HepG2 (cell line): ENCODE results near the gene TSPAN17. TPM values are rescaled to one million over a fixed set of nuclear protein-coding genes. Genes with fewer than 3 reads are reported as not detected.

Experiments used
- CBX5 ChIP-seq: sonication (generic); formaldehyde crosslinking; IDR thresholded peaks from 2 replicates; pipeline ENCODE4 v1.4.0; 2020; ENCODE audit warnings: missing genetic modification reagents, borderline replicate concordance
- CEBPG ChIP-seq: IDR thresholded peaks from 2 replicates; pipeline ENCODE4 v1.6.1; 2016
- GMEB2 ChIP-seq: IDR thresholded peaks from 2 replicates; pipeline ENCODE4 v1.6.1; 2016; ENCODE audit warnings: missing biosample characterization, missing genetic modification reagents, low read depth
- HNRNPL ChIP-seq: fragments of 200-400 bp; formaldehyde crosslinking; IDR thresholded peaks from 2 replicates; pipeline ENCODE4 v1.6.1; 2017; ENCODE audit warnings: mild to moderate bottlenecking, low read depth, low read length
- JUNB ChIP-seq: sonication (generic); formaldehyde crosslinking; IDR thresholded peaks from 2 replicates; pipeline ENCODE4 v1.8.0; 2022; ENCODE audit warnings: missing genetic modification reagents, mild to moderate bottlenecking, borderline replicate concordance
- MAZ ChIP-seq, 2 experiments: sonication (generic) in 1 of 2; formaldehyde crosslinking in 1 of 2; IDR thresholded peaks; 2 replicates each; pipeline versions ENCODE4 v1.5.0 to v1.6.1; 2012 to 2020; ENCODE audit warnings: low read depth in 2 of 2, mild to moderate bottlenecking in 2 of 2, borderline replicate concordance in 1 of 2, improper control_type of control experiment in 1 of 2, low read length in 1 of 2, missing genetic modification reagents in 1 of 2, moderate library complexity in 1 of 2
- RARG ChIP-seq: sonication (generic); formaldehyde crosslinking; IDR thresholded peaks from 2 replicates; pipeline ENCODE4 v1.4.0; 2020; ENCODE audit warnings: low read depth, mild to moderate bottlenecking, missing genetic modification reagents
- REL ChIP-seq: sonication (generic); formaldehyde crosslinking; conservative IDR thresholded peaks from 2 replicates; pipeline ENCODE4 v1.8.0; 2022; ENCODE audit warnings: mild to moderate bottlenecking, missing genetic modification reagents, moderate library complexity
- TBP ChIP-seq: sonication (generic); formaldehyde crosslinking; IDR thresholded peaks from 2 replicates; pipeline ENCODE4 v1.5.0; 2020; ENCODE audit warnings: missing genetic modification reagents
- TRIM24 ChIP-seq: sonication (generic); formaldehyde crosslinking; IDR thresholded peaks from 2 replicates; pipeline ENCODE4 v1.8.0; 2022; ENCODE audit warnings: mild to moderate bottlenecking, missing genetic modification reagents
- ZFP90 ChIP-seq: sonication (generic); formaldehyde crosslinking; IDR thresholded peaks from 2 replicates; pipeline ENCODE4 v1.8.0; 2022; ENCODE audit warnings: missing genetic modification reagents, mild to moderate bottlenecking, inconsistent platforms, borderline replicate concordance
- ZNF142 ChIP-seq: sonication (generic); formaldehyde crosslinking; IDR thresholded peaks from 2 replicates; pipeline ENCODE4 v1.4.0; 2020; ENCODE audit warnings: missing genetic modification reagents
- ZNF264 ChIP-seq: sonication (generic); formaldehyde crosslinking; IDR thresholded peaks from 2 replicates; pipeline ENCODE4 v1.4.0; 2020; ENCODE audit warnings: missing genetic modification reagents
- ZNF275 ChIP-seq: sonication (generic); formaldehyde crosslinking; IDR thresholded peaks from 2 replicates; pipeline ENCODE4 v1.8.0; 2022; ENCODE audit warnings: missing genetic modification reagents, mild to moderate bottlenecking, inconsistent platforms, borderline replicate concordance
- ZNF563 ChIP-seq: sonication (generic); formaldehyde crosslinking; IDR thresholded peaks from 2 replicates; pipeline ENCODE4 v1.8.0; 2022; ENCODE audit warnings: mild to moderate bottlenecking, moderate library complexity, missing genetic modification reagents
- ZNF776 ChIP-seq: sonication (generic); formaldehyde crosslinking; IDR thresholded peaks from 2 replicates; pipeline ENCODE4 v1.4.0; 2020; ENCODE audit warnings: mild to moderate bottlenecking, missing genetic modification reagents
- ZNF788 ChIP-seq: sonication (generic); formaldehyde crosslinking; IDR thresholded peaks from 2 replicates; pipeline ENCODE4 v1.5.0; 2020; ENCODE audit warnings: mild to moderate bottlenecking, missing genetic modification reagents, borderline replicate concordance
- polyA plus RNA-seq, 8 experiments: library from polyadenylated mRNA; depleted of rRNA in 3 of 8; stranded (reverse) in 7 of 8; unstranded in 1 of 8; fragments of >200 nt; fragmentation: Illumina TruSeq in 4 of 8; extraction: Trizol in 4 of 8; gene quantifications; 2 replicates each; pipeline versions ENCODE4 v1.2.1 to v1.2.3, GENCODE V29; 2011 to 2016; ENCODE audit warnings: low read depth in 4 of 8, missing spikeins in 1 of 8, mixed read lengths in 1 of 8; ENCODE audit not compliant: insufficient read depth in 1 of 8
- total RNA-seq, 5 experiments: library from RNA; depleted of rRNA; stranded (reverse); fragments of >200 nt; fragmentation: Illumina TruSeq; extraction: Trizol; gene quantifications; 2 replicates each; pipeline ENCODE4 v1.2.3, GENCODE V29; 2016; ENCODE audit warnings: low read depth in 1 of 5
- TF ChIP-seq, protein P1 (sequence below): IDR thresholded peaks from 2 replicates; pipeline ENCODE4 v1.6.1; 2016; ENCODE audit warnings: low read depth, borderline replicate concordance

TSPAN17 gene
- total and polyA plus RNA-seq, 2 of the 13 experiments (the other 11 are each of a cell fraction or from before 2014, with no cell fraction given) = 11.5 to 15.0 TPM

GRCh38 chr5:176660860-176661641 is 13.8 kb downstream of the TSPAN17 start (continued):
- no peak for TF ChIP-seq ZNF275 (CRISPR knock-in tag)
- TF ChIP-seq HNRNPL = 0 out of 2 replicates have a peak, but pooled peaks have one; percentile 24
- TF ChIP-seq, protein P1, sequence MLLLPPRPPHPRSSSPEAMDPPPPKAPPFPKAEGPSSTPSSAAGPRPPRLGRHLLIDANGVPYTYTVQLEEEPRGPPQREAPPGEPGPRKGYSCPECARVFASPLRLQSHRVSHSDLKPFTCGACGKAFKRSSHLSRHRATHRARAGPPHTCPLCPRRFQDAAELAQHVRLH (CRISPR knock-in tag) = 0 out of 2 replicates have a peak, but pooled peaks have one; percentile 43
- TF ChIP-seq ZNF788 (CRISPR knock-in tag) = 0 out of 2 replicates have a peak, but pooled peaks have one; percentile 8
- TF ChIP-seq RARG (CRISPR knock-in tag) = no peak
- no peak for TF ChIP-seq ZNF563 (CRISPR knock-in tag)
- no peak for TF ChIP-seq GMEB2 (CRISPR knock-in tag)
- TF ChIP-seq ZNF264 (CRISPR knock-in tag) = no peak
- no peak for TF ChIP-seq ZNF142
- no peak for TF ChIP-seq MAZ (IDR thresholded peaks at IDR 0.05; ENCODE audit: borderline replicate concordance, low read depth, low read length)
- TF ChIP-seq MAZ (CRISPR knock-in tag; IDR thresholded peaks at IDR 0.05; ENCODE audit: low read depth) = no peak
- TF ChIP-seq CEBPG (CRISPR knock-in tag) = no peak
- no peak for TF ChIP-seq ZFP90 (CRISPR knock-in tag)
- TF ChIP-seq JUNB (CRISPR knock-in tag) = no peak
- TF ChIP-seq CBX5 (CRISPR knock-in tag) = no peak
- no peak for TF ChIP-seq TBP (CRISPR knock-in tag)
- no peak for TF ChIP-seq ZNF776 (CRISPR knock-in tag)
- TF ChIP-seq REL (CRISPR knock-in tag) = no peak
- TF ChIP-seq TRIM24 (CRISPR knock-in tag) = no peak
